Measurements from ENCODE around the gene PSMB10.

The PSMB10 gene

GRCh38 chr16:67897231-67897630 is 39.4 kb downstream of the PSMB10 start:
- TF ChIP-seq CTCF (IDR thresholded peaks at IDR 0.05; ENCODE audit: borderline replicate concordance, insufficient read depth, low read depth, low read length), result no peak
- H3K4me3 ChIP-seq (ENCODE audit: low read depth, low read length), result no peak overlapping the region

DNA sequence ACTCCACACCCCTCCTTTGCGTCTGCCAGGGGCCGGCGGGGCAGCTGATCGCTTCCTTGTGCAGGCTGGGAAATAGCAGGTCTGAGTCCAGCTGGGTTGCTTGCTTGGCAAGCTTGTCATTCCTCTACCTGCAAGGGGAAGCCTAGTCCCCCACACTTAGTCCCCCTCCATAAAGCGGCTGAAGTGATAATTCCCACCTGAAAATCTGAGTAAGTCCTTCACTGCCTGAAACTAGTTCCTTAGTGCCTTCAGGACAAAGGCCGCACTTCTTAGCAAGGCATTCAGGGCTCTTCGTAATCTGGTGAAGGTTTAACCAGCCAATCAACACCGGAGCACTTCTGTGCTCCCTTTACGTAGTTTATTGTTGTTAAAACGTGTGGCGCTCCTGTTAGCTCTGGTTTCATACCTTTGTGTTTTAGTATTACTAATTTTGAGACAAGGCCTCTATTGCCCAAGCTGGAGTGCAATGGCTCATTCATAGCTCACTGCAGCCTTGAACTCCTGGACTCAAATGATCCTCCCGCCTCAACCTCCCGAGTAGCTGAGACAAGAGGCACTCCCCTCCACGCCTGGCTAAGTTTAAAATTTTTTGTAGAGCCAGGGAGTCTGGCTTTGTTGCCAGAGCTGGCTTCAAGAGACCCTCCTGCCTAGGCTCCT is 42.8 kb downstream of the PSMB10 start:
- no peak for TF ChIP-seq CTCF (IDR thresholded peaks at IDR 0.05; ENCODE audit: borderline replicate concordance, insufficient read depth, low read depth, low read length)
- H3K4me3 ChIP-seq (ENCODE audit: low read depth, low read length), result peak overlapping the region; percentile 93

DNA sequence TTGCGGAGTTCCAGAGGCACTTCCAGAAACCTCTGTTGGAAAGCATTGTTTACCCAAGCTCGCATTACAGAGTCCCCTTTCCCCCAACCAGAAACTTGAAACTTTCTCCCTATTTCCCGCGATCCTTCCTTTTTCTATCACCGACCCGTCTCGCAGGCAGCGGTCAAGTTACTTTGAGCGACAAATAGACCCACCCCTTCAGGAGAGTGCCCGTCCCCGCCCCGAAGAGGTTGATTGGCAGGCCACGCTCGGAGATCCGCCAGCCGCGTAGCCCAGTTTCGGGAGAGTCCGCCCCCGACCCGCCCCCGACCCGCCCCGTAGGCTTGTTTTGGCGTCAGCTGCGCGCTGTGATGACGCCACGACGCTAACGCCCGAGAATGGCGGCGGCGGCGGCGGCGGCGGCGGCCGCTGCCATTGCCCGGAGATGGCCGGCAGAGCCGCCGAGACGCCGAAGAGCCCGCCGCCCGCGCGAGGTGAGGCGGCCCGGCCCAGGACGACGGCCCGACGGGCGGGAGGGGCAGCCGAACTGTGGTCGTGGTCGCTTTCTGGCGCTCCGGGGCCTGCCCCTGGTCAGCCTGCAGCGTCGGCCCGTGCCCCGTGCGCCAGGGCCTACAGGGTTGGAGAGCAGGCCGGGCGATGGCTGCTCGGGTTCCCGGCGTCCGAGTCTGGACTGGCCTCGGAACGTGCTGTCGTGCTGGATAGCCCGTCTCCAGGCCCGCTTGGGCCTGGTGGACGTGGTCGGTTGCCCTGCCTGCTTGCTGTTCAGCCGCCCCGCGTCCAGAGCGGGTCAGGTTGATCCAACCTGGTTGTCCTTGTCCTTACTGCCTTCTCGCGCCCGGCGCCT is 43.5 kb downstream of the PSMB10 start, which contains the start of gene PSKH1:
Gene PSKH1 (plus strand): TSS at position 356 of the 844 bp plus-strand sequence. CDS start 15,496 bp downstream, outside the sequence.
- no peak for TF ChIP-seq CTCF (IDR thresholded peaks at IDR 0.05; ENCODE audit: borderline replicate concordance, insufficient read depth, low read depth, low read length)

GRCh38 chr16:67892375-67892774 is 44.3 kb downstream of the PSMB10 start:
- peak overlapping the region; percentile 30 for H3K4me3 ChIP-seq (ENCODE audit: low read depth, low read length)
- no peak for TF ChIP-seq CTCF (IDR thresholded peaks at IDR 0.05; ENCODE audit: borderline replicate concordance, insufficient read depth, low read depth, low read length)

More for the DNA sequence above, 43.5 kb downstream of the PSMB10 start, which contains the start of gene PSKH1:
- H3K4me3 ChIP-seq (ENCODE audit: low read depth, low read length), result peak within 1 kb of the TSS; percentile 93

DNA sequence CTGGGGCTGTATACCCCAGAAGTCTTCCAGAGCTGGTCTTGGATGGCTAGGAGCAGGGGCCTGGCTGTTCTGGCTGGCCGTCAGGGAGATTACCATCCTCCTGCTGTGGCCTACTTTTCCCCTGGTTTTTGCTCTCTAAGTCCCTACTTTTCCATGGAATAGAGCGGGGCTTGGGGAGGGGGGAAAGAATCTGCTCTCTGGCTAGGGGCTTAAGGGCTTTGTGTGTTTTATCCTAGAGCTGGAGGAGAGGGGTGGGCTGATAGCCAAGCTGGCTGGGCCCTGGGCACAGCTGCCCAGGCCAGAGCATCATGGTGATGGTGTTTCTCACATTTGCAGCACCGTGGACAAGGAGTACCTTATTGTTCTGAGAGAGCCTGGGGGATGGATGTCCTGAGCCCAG is 48.3 kb downstream of the PSMB10 start:
- no peak for TF ChIP-seq CTCF (IDR thresholded peaks at IDR 0.05; ENCODE audit: borderline replicate concordance, insufficient read depth, low read depth, low read length)
- H3K4me3 ChIP-seq (ENCODE audit: low read depth, low read length), result no peak overlapping the region

- no peak overlapping the region for H3K4me3 ChIP-seq (ENCODE audit: low read depth, low read length)
- TF ChIP-seq CTCF (IDR thresholded peaks at IDR 0.05; ENCODE audit: borderline replicate concordance, insufficient read depth, low read depth, low read length), result no peak
These were observed 50.3 kb downstream of the PSMB10 start for GRCh38 chr16:67886387-67886786.

Data from GM12875 (cell line).